ENCODE measurements around the gene FERD3L.

DNA sequence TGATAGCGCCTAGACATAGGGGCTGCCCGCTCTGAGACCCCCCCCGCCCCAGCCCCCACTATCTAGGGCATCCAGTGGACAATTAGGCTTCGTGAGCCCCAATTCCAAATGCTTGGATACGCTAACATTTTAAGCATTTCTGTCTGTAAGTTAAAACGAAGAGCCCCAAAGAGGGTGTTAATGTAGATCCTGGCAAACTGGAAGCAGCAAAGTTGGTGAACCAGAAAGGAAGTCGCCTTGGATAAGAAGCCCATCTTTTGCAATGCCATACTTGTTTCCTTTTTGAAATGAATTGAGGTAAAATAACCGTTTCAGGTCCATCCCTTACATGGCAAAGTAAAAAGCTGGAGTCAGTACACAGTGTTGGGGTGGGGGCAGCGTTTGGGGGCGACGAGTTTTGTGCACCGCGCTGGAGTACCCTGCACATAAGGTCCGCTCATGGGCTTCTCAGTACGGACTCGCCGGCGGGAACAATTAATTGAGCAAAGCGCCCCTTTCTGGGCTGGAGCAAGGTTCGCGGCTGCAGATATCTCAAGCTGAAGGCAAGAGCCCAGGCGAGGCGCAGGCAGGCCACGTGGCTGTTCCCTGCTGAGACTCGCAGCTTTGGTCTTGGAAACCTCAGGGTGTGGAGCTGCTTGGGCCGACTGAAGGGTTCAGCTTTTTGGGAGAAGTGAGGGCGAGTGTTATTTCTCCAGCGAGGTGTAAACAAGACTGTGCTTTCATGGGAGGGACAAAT, 26.4 kb downstream of the FERD3L start:
- TF ChIP-seq POLR2A (IDR thresholded peaks at IDR 0.05; ENCODE audit: low read depth, low read length) (no peak), POLR2AphosphoS5 (IDR thresholded peaks at IDR 0.05; ENCODE audit: low read depth, low read length) (no peak), TAF1 (IDR thresholded peaks at IDR 0.05; ENCODE audit: low read depth, low read length) (no peak), POU2F2 (IDR thresholded peaks at IDR 0.05; ENCODE audit: low read depth, low read length) (no peak), PAX5 (IDR thresholded peaks at IDR 0.05; ENCODE audit: insufficient read depth, low read length, severe bottlenecking) (no peak)
